GM19351 (cell line): ENCODE data around the gene PPM1A.
"Not testable (repeated sequence)": the region's sequence is repeated elsewhere in the genome, so short reads cannot be mapped to it uniquely, and the experiment has no call there.

Experiments used
- ATAC-seq: cut with Tn5 transposase; IDR thresholded peaks from one replicate; pipeline ENCODE4 v1.9.1; 2021; ENCODE audit warnings: mild to moderate bottlenecking, moderate library complexity; ENCODE audit not compliant: unreplicated experiment

The PPM1A gene

GRCh38 chr14:60315196-60315990 is 66.4 kb downstream of the PPM1A start:
- ATAC-seq, result no peak

- ATAC-seq, result no peak
These were observed 68.6 kb downstream of the PPM1A start for GRCh38 chr14:60317609-60318008.

DNA sequence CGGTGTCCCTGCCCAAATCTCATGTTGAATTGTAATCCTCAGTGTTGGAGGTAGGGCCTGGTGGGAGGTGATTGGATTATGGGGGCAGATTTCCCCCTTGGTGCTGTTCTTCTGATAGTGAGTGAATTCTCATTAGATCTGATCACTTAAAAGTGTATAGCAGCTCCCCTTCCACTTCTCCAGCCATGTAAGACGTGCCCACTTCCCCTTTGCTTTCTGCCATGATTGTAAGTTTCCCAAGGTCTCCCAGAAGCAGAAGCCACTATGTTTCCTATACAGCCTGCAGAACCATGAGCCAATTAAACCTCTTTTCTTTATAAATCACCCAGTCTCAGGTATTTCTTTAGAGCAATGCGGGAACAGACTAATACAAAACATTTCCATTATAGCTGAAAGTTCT is 71.8 kb downstream of the PPM1A start:
- ATAC-seq, result not testable (repeated sequence)

DNA sequence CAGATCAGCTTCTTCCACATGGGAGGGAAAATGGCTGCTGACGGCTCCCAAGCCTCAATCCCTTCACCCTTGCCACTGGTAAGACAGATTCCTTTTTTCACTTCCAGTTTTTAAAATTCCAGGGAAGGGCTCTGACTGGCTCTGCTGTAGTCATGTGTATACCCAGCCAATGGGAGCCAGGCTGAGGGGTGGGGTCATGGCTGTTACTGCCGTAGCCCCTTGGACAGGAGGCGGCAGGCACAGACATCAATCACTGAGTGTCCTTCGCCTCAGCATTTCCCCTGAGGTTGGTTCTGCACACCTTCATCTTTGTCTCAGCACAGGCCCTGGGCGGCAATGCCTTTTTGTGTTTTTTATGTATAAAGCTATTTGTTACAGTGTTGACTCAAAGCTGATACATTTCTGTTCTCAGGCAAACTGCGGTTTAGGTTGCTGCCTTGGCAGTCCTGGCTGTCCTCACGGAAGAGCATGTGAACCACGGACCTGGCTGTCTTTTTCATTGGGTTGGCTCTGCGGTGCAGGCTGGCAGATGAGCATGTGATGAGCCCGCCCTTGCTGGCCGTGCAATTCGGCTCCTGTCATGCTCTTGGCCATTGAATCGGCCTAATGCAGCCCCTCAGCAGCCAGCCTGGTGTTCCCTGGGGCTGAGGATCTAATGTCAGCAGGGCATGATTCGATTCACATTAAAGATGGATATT is 74.3 kb downstream of the PPM1A start:
- no peak for ATAC-seq

DNA sequence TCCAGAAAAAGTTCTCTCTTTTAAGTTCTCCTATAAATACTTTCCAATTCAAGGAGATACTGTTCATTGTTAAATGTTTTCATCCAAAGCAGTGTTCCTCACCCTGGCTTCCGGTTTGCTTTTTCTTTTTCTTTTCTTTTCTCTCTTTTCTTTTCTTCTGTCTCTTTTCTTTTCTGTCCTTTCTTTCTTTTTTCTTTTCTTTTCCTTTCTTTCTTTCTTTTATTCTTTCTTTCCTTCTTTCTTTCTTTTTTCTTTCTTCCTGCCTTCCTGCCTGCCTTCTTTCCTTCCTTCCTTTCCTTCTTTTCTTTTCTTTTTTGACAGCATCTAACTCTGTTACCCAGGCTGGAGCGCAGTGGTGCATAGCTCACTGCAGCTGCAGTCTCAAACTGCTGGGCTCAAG is 75.8 kb downstream of the PPM1A start:
- no peak for ATAC-seq

- no peak for ATAC-seq
These were observed 77.3 kb downstream of the PPM1A start for GRCh38 chr14:60326274-60326673.

- ATAC-seq, result peak; percentile 62
These were observed 78.7 kb downstream of the PPM1A start for GRCh38 chr14:60327447-60328331.

DNA sequence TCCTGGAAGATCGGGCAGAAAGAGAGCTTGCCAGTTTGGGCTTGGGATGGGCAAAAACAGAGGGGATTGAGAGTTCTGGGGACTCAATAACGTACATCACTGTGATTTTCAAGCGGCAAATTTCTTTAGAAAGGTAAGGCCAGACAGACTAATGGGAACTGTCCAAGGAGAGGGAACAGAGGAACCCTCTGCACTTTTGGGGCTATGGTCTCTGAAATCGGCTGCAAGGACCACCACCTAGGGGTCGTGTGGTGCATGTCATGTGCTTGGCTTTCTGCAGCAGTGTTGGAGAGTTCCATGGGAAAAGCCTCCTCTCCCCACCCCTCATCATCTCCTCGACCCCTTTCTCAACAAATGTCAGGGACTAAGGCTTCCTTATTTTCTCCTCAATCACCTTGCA is 79.6 kb downstream of the PPM1A start:
- ATAC-seq, result no peak

DNA sequence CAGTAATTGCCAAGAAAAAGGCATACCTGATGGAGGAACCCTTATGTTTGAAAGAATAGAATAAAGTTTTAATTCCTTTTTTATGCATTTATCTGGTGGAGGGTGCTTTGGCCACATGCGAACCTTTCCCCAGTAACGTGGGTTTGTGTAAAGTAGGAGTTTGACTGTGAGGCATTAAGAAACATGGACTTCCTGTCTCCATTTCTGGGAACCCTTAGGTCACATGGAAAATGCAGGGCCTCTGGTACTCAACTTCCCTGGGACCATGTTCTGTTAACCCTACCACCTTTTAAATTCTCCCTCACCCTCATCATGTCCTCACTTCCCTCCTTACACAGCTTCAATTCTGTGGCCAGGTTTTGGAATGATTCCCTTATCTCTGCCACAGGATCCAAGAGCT is 80.3 kb downstream of the PPM1A start:
- ATAC-seq, result no peak

DNA sequence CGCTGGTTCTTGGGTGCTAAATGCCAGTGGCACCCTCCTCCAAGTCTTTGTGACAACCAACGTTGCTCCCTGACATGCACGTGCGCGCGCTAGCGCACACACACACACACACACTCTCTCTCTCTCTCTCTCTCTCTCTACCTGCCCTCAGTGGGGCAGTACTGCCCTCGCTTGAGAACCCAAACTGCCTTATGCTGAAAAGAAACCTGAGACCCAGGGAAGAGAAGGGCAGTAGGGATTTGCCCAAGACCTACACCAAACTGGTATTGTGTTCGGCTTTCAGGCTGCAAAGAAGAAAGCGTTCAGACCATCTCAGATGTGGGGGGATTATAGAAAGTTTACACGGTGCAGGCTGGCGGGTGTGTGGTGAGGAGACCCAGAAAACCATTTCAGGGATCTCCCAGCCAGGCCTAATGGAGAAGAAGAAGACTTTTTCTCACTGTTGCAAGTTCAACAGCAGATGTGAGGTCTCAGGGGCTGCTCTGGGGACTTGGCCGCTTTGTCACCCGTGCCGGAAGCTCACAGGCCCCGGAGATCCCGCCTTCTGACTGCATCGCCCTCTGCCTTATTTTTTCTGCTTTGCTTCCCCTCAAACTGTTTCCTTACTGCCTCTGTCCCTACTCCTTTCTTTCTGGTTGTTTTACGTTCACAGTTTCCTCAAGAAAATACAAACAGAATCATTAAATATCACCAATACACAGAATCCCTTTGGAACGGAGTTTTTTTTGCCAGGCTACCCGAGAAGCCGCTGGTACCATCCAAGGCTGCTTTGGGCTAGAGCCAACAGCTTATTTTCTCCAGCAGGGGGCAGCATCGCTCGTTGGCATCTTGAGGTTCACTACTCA is 82.4 kb downstream of the PPM1A start:
- ATAC-seq, result peak; percentile 65

DNA sequence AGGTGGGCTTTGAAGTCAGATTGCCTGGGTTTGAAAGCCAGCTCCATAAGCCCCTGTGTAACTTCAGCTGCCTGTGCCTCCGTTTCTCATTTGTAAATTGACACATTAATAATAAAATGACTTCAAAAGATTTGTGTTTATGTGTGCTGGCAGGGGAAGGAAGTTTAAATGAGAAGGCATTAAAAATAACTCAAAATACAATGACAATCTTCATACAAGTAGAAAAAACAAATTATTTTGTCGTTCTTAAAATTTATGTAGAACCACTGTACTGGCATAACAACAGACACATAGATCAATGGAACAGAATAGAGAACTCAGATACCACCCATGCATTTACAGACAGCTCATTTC is 83.0 kb downstream of the PPM1A start:
- ATAC-seq, result no peak

GRCh38 chr14:60332869-60333268 is 83.8 kb downstream of the PPM1A start:
- no peak for ATAC-seq

DNA sequence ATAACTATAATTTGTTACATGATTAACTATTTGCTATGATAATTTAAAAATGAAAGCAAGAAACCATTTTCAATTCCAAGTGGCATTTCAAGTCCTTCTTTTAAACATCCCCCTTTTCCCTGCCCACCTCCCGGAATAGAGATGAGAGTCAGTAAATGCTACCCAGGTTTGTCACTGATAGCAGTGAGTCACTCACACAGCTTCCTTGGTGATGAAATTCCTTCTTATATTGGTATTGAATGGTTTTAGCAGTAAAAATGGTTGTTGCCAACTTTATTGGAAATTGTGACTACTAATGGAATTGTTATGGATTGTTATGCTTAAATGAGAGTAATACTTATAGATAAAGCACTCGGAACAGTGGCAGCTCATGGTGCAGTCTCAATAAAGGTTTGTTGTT is 90.5 kb downstream of the PPM1A start:
- ATAC-seq, result no peak

DNA sequence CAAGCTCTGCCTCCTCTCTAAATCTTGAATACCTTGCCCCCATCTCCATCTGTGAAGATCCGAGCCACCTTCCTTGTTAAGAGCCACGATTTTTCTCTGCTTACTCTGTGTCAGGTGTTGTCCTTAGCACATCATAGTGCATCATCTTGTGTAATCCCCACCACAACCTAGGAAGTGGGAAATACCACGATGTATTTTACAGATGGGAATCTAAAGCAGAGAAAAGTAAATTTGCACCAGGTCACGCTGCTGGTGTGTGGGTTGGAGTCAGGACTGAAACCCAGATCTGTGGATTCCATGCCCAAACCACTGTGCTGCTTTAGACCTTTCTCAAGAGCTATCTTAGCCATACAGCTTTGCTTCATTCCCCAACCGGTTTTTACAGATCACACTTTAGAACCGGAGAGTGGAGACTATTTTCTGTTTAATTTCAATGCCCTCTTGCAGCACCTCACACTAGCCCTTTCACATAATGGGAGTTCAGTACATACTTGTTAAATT is 94.6 kb downstream of the PPM1A start:
- no peak for ATAC-seq

- ATAC-seq, result no peak
These were observed 95.7 kb downstream of the PPM1A start for GRCh38 chr14:60344751-60345150.

DNA sequence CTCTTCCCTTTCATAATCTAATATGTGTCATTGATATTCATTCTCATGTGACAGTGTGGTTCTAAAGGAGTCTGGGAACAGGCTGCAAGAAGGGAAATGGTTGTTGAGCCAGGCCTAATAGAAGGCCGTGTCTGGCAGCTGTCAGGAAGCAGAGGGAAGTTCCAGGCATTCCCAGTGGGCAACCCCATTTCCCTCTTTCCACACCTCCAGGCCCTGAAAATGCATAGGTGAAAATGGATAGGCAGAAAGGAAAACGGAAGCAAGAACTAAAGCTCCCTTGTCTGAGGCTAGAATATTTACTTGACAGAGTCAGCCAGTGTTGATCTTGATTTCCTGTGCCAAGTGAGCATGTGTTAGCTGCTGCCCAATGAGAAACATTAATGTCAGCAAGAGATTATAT is 97.7 kb downstream of the PPM1A start:
- no peak for ATAC-seq

GRCh38 chr14:60348211-60348610 is 99.2 kb downstream of the PPM1A start:
- ATAC-seq, result no peak
